HG03460 (cell line): ENCODE results near the gene PLEKHA3.

Experiments used
- ATAC-seq: cut with Tn5 transposase; IDR thresholded peaks from one replicate; pipeline ENCODE4 v1.9.1; 2021; ENCODE audit not compliant: unreplicated experiment

Gene PLEKHA3

DNA sequence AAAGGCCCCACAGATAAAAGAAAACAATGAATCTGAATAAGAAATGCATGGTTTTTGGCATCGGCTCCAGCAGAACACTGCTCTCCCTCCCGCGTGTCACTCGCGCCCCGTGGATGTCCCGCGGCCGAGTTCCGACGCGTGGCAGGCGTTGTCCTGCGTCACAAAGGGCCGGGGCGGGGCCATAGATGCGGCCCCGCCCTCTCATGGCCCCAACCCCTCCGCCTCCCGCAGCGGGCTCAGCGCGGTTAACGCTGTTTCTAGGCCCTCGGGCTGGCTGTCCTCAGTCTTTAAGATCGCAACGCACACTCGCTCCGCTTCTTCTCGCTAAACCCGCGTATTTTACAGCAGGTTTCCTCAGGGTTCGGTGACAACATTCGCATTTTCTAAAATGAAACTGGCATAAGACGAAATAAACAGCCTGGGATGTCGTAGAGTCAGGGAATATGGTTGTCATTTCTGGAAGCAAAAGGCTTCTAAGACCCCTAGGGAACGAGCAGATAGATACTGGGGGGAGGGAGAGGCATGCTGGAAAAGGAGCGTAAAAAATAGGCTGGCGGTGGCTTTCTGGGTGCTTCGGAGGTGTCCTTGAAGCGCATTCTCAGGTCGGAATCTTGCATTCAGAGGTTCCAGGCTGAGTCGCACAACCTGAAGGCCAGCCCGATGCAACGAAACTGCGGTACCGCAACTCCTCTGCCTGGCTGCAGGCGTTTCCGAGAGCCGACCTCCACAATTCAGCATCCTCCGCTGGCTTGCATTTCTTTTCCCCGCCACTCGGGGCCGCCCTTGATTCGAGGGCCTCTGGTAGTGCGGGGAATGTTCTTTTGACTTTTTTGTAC, 1.6 kb upstream of the PLEKHA3 start, which contains the start of gene FKBP7:
Gene FKBP7 (minus strand): TSS at position 162 of the 836 bp plus-strand sequence. CDS start 101 bp downstream, at position 61.
- ATAC-seq: peak; percentile 47

DNA sequence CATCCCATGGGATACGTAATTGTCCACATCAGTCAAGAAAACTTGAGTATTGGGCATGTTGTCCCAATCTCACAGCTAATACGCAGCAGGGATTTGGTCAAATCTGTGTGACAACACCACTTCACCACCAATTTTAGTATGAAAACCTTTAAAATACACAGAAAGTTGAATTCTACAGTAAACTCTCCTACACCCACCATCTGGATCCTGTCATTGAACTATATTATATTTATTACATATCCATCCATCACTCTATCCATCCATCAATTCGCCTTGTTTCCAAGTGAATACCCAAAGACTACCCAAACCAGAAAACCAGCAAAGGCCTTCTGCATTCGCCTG, 1.0 kb upstream of the PLEKHA3 start:
- no peak for ATAC-seq

DNA sequence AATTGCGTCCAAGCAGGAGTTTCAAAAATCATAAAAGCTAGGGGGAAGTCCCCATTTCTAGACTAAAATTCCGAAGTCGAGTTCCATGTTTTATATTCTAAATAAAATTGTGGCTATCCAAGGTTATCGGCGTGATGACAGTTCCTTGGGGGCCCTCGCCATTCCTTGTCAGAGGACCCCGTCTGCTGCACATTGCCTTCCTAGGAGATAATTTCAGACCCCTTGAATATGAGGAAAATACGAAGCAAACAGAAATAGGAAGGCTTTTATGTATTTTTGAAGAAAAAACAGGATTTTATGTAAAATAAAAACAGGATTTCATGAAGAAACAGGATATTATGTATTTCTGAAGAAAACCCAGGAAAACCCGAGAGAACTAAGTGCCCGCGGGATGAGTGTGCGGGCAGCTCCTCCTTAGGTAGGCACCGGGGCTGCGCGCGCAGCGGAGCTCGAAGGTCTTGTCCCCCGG, 465 bp upstream of the PLEKHA3 start:
- no peak for ATAC-seq

DNA sequence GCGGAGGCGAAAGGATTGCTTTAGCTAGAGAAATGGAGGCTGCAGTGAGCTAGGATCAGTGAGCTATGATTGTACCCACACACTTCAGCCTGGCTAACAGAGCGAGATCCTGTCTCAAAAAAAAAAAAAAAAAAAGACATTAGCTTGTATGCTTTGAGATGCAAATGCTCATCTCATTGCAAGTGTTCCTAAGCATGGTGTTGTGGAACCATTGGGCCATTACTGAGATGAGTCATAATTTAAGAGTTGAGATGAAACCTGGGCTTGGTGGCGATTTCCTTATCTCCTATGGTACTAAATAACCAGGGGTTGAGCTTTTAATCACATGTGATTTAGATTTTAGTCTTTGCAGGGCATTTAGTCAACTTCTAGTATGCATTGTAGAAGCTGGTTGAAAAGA, 2.2 kb downstream of the PLEKHA3 start:
- peak; percentile 28 for ATAC-seq

DNA sequence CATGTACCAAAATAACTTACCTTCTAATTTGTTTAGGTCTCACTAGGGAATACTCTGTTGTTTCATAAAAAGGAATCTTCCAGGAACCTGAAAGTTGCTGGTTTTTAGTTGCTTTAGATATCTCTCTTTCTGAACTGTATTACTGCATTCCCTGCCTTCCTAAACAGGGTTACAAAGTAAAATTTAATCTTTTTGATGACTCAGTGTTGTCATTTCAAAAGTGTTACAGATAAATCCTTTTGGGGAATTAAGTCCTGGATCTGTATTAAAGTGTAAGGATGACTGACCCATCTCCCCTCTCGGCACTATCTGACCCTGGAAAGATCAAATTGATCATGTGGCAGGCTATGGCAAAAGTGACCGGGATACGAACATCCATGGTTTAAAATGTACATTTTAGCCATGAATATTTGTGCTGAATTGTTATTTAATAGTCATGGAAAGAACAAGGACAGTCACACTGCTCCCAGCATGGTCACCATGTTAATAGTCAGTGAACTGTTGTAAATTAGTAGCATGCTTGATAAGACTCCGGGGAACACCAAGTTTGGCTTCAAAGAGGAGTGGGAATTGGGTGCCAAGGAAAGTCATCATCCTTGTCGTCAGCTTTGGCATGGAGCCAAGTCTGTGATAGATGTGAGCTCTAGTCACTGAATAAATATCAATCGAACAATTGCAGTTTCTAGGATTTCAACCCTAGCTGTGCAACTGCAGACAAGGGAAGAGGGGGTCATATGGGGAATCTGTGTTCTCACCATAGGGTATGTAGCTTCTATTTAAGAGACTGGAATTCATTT, 4.2 kb downstream of the PLEKHA3 start:
- ATAC-seq: no peak

DNA sequence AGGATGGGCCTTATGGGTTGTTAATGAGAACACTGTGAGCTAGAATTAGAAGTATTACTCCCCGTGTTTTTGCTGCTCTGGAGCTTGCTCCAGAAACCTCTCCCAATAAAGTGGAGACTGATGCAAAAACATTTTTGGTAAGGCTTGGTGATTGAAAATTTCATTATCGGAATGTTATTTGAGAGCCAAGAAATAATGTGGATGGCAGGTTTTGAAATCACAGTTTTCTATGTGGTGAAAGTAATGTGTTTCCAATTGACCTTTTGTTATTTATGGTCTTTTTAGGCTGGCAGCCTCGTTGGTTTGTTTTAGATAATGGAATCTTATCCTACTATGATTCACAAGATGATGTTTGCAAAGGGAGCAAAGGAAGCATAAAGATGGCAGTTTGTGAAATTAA, 5.1 kb downstream of the PLEKHA3 start:
- ATAC-seq: no peak

DNA sequence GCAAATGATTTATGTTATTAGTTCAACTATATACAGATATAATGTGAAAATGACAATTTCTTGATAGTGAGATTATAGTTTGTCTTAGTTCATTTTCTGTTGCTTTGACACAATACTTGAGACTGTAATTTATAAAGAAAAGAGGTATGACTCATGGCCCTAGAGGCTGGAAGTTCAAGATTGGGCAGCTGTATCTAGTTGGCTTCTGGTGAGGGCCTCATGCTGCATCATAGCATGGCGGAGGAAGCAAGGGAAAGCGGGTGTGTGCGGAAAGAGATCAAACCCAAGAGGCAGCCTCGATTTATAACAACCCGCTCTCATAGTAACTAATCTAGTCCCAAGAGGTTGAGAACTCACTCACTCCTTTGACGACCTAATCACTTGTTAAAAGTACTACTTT, 11.4 kb downstream of the PLEKHA3 start:
- ATAC-seq: no peak

DNA sequence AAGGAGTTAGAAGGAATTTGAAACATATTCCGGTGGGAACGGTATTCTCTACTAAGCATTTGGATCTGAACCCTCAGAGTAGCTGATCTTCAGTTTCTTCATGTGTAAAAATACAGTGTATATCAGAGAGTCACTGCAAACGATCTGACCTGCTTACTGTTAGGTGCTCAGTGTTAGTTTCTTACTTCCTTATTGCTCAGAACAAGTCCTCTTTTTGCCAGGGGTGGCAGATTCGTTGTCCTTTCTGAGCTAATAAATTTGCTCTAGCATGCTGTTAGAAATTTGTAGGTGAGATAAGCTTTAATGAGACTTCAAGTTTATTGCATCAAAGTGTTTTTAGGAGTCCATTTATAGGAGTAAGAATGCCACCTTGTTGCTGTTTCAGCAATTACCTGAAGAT, 15.8 kb downstream of the PLEKHA3 start:
- ATAC-seq: no peak

DNA sequence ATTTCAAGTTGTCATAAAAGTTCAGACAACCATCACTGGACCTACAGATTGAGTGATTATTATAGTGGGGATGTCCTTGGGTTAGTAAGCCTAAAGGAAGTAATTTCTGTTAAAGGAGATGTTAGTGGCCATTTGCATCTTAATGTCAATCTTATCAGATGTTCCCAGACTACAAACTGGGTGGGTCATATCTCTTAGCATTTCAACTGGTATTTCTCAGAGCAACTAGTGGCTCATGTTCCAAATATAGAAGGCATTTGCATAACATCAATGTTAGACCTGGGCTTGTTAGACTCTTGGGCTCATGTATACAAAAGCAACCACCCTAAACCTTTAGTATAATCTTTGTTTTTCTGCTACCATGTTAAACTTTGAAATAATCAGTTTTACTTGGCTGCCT, 17.9 kb downstream of the PLEKHA3 start:
- ATAC-seq: no peak

DNA sequence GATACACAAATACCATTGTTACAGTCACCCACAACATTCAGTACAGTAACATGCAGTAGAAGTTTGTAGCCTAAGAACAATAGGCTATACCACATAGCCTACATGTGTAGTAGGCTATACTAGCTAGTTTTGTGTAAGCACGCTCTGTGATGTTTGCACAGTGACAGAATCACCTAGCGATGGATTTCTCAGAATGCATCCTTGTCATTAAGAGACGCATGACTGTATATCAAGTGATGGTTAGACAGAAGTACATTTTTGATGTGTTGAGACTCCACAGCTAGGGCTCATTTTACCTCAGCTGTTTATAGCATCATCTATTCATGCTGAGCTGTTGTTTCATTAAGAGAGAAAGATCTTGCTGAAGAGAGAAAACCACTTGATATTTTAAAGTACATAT, 19.4 kb downstream of the PLEKHA3 start:
- ATAC-seq: no peak

DNA sequence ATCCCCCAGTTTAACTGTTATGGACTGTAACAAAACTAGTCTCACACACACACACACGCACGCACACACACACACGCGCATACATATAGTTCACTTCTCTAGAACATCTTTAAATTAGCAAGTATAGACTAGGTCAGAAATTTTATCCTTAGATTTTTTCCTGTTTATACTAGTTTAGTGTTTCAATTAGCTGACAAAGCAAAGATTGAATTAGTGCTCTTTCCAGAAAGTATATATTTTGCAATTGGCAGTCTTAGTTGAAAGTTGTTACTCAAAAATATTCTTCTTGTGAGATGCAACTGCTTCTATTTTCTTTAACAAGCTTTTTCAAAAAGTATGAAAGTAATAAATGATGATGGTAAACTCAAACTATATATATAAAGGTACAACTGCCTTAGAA, 22.5 kb downstream of the PLEKHA3 start:
- ATAC-seq: no peak

DNA sequence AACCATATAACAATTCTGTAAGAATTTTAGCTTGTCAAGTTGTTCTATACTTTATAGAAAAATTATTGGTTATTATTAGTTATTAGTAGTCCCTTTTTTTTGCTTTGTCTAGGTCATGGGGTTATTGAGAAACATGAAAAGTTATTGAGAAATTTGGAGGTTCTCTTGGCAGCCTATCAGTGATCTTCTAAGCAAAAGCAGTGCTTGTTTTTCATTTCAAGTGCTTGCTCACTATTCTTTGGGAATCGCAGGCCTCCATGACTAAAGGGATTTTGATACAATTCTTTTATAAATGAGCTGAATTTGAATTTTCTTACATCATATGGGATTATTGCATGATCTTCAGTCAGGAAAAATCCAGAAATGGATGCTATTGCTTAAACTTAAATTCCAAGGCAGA, 25.8 kb downstream of the PLEKHA3 start:
- no peak for ATAC-seq

DNA sequence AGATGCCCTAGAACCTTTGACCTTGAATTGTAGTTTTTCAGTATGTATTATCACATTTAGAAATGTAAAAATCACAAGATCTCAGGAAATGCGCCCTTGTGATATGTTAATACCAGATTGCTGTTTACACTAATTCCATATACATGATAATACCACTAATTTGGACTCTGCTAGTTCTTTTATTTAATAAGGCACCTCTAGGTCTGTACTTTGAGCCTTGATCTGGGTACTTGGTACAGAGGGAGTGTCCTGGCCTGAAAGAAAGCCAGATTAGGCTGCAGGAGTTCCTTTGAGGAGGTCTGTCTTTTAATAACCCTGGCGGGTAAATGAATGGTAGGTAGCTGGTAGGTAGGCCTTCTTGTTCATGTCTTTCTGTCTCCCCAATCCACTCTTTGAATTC, 26.3 kb downstream of the PLEKHA3 start:
- no peak for ATAC-seq

DNA sequence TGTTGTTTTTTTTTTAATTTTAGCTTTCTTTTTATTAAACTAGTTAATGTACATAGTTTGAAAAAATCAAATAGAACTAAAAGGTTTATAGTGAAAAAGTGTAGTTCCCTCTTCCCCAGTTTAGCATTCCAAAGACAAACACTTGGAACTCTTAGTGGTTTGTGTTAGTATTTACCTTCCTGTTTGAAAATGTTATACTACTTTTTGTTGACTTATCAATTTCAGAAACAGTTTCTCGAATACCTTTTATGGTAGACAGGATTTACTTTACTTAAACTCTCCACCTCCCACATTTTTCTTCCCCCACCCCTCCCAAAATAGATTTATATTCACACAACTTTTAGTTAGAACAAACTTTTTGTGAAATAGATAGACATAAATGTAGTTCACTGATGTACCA, 26.7 kb downstream of the PLEKHA3 start:
- no peak for ATAC-seq

DNA sequence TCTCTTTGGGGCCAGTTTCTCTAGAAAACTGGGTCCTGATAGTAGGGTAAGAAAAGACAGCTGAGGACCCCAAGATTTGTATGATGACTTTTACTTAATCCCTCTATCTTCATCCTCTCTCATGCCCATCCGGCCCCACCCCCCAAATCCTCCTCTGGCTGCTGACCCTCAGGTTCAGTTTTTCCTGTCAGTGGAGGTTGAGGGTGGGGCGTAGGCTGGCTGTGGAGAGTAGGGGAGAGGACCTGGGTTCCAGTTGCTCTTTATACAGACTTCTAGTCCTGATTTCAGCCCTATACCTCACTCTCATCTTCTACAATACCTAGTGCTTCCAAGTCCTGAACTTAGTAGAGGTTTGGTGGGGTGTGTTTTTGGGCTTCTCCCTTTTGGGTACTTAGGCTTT, 28.4 kb downstream of the PLEKHA3 start:
- ATAC-seq: no peak

DNA sequence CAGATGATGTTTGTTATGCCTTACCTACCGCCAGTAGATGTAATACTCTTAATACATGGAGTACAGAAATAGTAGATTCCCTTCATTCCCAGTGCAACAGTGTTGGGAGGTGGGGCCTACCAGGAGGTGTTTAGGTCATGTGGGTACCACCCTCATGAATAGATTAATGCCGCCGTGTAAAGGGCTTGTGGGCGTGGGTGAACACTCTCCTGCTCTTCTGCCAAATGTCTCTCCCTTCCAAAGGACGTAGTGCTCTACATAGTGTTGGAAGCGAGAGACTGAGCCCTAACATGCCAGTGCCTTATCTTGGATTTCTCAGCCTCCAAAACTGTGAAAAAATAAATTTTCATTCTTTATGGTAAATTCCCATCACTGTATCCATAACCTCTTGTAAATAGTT, 30.1 kb downstream of the PLEKHA3 start:
- ATAC-seq: no peak

DNA sequence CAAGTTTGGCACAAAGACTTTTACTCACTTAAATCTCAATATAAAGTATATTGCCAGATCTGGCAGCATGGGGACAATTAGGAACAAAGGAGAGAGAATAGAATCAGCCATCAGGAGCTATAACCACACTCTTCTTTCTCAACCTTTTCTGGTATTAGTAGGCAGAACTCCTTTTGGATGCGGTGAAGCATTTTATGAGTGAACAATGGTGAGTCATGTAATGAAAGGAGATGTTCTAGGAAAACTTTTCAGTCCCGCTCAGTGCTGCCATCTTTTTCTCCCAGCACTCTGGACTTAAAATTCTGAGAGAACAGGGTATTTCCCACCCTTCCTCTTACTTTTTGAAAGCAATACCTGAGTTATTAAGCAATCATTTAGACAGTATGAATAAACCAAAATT, 32.2 kb downstream of the PLEKHA3 start:
- no peak for ATAC-seq

DNA sequence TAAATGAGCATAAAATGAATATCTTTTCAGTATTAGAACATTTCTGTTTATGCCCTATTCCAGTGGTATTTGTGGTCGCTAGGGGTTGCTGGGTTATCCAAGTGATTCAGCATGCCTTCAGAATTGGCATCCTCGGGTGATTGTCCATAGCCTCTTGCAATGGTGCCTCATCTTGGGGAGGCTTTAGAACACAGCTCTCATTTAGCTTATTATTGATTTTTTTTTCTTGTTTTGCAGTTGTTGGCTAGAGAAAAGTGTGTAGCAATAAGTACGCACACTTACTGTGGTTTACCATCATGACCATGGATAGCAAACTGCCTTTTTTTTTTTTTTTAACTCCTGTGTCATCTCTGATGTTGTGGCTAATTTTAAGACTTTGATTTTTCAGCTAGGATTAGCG, 33.6 kb downstream of the PLEKHA3 start:
- ATAC-seq: no peak

DNA sequence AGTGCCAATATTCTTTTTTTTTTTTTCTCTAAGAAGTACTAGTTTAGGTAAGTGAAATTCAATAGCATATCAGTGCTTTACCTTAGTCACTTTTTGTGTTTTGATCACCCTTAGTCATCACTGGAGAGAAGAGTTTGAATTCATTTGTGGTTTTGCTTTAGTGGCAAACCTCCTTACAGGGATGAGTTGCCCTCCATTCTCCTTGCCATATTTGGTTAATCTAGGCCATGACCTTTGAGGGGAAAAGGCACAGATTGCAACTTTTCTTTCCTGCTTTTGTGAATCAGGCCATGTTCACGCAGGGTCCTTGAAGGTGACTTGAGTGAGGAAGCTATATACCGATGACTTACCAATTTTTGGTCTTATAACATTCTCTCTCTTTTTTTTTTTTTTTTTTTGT, 34.4 kb downstream of the PLEKHA3 start:
- ATAC-seq: peak; percentile 58

DNA sequence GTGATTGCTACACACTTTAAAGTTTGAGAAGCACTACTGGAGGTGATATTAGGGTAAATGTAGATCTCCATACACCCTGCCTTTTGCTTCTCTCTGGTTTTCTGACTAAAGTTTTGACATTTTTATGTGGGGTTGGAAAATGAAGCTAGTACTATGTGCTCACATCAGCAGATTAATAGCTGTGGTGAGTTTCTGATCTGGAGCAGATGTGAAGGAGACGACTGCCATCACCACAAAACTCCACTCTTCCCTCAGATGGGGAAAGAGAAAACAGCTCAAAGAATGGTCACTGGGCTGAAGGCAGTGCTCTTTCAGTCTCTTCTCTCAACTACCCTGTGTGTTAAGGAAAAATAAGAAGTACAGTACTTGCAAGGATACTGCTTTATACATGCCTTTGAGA, 37.2 kb downstream of the PLEKHA3 start:
- no peak for ATAC-seq

DNA sequence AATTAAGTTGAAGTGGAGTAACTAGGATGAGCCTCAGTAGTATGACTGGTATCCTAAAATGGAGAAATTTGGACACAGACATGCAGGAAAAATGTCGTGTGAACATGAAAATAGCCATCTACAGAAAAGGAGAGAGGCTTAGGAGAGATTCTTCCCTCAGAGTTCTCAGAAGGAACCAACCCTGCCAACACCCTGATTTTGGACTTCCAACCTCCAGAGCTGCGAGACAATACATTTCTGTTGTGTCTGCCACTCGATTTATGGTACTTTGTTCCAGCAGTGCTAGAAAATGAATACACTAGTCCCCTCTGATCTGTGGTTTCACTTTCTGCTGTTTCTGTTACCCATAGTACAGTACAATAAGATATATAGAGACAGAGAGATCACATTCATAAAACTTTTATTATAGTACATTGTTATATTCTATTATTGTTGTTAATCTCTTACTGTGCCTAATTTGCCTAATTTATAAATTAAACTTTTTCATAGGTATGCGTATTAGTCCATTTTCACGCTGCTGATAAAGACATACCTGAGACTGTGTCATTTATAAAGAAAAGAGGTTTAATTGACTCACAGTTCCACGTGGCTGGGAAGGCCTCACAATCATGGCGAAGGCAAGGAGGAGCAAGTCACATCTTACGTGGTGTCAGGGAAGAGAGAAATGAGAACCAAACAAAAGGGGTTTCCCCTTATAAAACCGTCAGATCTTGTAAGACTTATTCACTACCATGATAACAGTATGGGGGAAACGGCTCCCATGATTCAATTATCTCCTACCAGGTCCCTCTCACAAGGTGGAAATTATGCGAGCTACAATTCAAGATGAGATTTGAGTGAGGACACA, 41.3 kb downstream of the PLEKHA3 start:
- ATAC-seq: no peak
